Astrocyte (in vitro differentiated cells and primary cell): ENCODE data around the gene GRIK3. TPM values are rescaled to one million over a fixed set of nuclear protein-coding genes. Genes with fewer than 3 reads are reported as not detected.

ENCODE experiments used
- DNase-seq: peaks from one replicate; pipeline ENCODE4 v3.0.0-alpha.2; 2010; ENCODE audit warnings: low read depth
- FAIRE-seq: peaks from 2 replicates; lab custom pipeline; 2011; peaks lifted over from hg19 to GRCh38; lab: Jason Lieb, UNC
- H2AFZ ChIP-seq: 2 replicates; pipeline ENCODE4 v1.6.0; 2012; ENCODE audit warnings: low read depth, low read length, inconsistent platforms
- H3K27ac ChIP-seq: 2 replicates; pipeline ENCODE4 v1.5.1; 2011; ENCODE audit warnings: low read depth, low read length, inconsistent platforms
- H3K27me3 ChIP-seq: 2 replicates; pipeline ENCODE4 v1.6.0; 2011; ENCODE audit warnings: low read length, inconsistent platforms; ENCODE audit not compliant: insufficient read depth
- H3K36me3 ChIP-seq: 2 replicates; pipeline ENCODE4 v1.5.1; 2011; ENCODE audit warnings: low read length, inconsistent platforms; ENCODE audit not compliant: insufficient read depth
- H3K4me1 ChIP-seq: 2 replicates; pipeline ENCODE4 v1.5.1; 2011; ENCODE audit warnings: low read length, inconsistent platforms; ENCODE audit not compliant: insufficient read depth
- H3K4me2 ChIP-seq: 2 replicates; pipeline ENCODE4 v1.6.0; 2012; ENCODE audit warnings: low read length, inconsistent platforms
- H3K4me3 ChIP-seq: 2 replicates; pipeline ENCODE4 v1.5.1; 2011; ENCODE audit warnings: low read depth, mild to moderate bottlenecking, low read length, inconsistent platforms; ENCODE audit not compliant: insufficient read depth
- H3K79me2 ChIP-seq: 2 replicates; pipeline ENCODE4 v1.6.0; 2012; ENCODE audit warnings: mild to moderate bottlenecking, low read length, inconsistent platforms; ENCODE audit not compliant: insufficient read depth
- H3K9ac ChIP-seq: 2 replicates; pipeline ENCODE4 v1.6.0; 2012; ENCODE audit warnings: mild to moderate bottlenecking, low read length, inconsistent platforms
- H3K9me3 ChIP-seq: 2 replicates; pipeline ENCODE4 v1.5.1; 2012; ENCODE audit warnings: low read depth, mild to moderate bottlenecking, low read length, inconsistent platforms; ENCODE audit not compliant: insufficient read depth
- H4K20me1 ChIP-seq: 2 replicates; pipeline ENCODE4 v1.6.0; 2012; ENCODE audit warnings: low read length, inconsistent platforms; ENCODE audit not compliant: insufficient read depth
- H3K27ac Mint-ChIP-seq: one replicate; pipeline ENCODE4 v1.8.0; 2021; ENCODE audit warnings: mild to moderate bottlenecking, mixed read lengths; ENCODE audit not compliant: unreplicated experiment
- H3K27me3 Mint-ChIP-seq: one replicate; pipeline ENCODE4 v1.8.0; 2021; ENCODE audit warnings: low read depth, mixed read lengths; ENCODE audit not compliant: unreplicated experiment
- H3K36me3 Mint-ChIP-seq: one replicate; pipeline ENCODE4 v1.8.0; 2021; ENCODE audit warnings: low read depth, mixed read lengths; ENCODE audit not compliant: unreplicated experiment
- H3K4me1 Mint-ChIP-seq: one replicate; pipeline ENCODE4 v1.8.0; 2021; ENCODE audit warnings: low read depth, mixed read lengths; ENCODE audit not compliant: unreplicated experiment
- H3K4me3 Mint-ChIP-seq: one replicate; pipeline ENCODE4 v1.8.0; 2021; ENCODE audit warnings: mild to moderate bottlenecking, moderate library complexity, mixed read lengths; ENCODE audit not compliant: unreplicated experiment
- H3K9me3 Mint-ChIP-seq: one replicate; pipeline ENCODE4 v1.8.0; 2021; ENCODE audit warnings: mild to moderate bottlenecking, mixed read lengths; ENCODE audit not compliant: unreplicated experiment
- CTCF ChIP-seq: IDR thresholded peaks from 2 replicates; pipeline ENCODE4 v1.5.1; 2011; ENCODE audit warnings: low read depth, mild to moderate bottlenecking, inconsistent platforms, low read length, moderate library complexity; ENCODE audit not compliant: insufficient read depth
- EZH2 ChIP-seq: IDR thresholded peaks from 2 replicates; pipeline ENCODE4 v1.6.1; 2012; ENCODE audit warnings: mild to moderate bottlenecking, low read length, inconsistent platforms; ENCODE audit not compliant: insufficient read depth
- total RNA-seq: library from RNA; stranded (reverse); gene quantifications from 2 replicates; pipeline ENCODE4 v1.2.1, GENCODE V29; 2021

Gene GRIK3
- total RNA-seq, 1 donor from 2014 or later, result 0.16 TPM

GRCh38 chr1:36822648-36823047, 211.7 kb downstream of the GRIK3 start:
- no peak overlapping the region for H3K4me3 ChIP-seq
- peaks cover 14% of the 10 kb centered on the region for H3K4me1 Mint-ChIP-seq
- no peak overlapping the region for H3K27ac Mint-ChIP-seq
- H3K9me3 Mint-ChIP-seq, result no peaks in the 10 kb centered on the region
- no peaks in the 10 kb centered on the region for H4K20me1 ChIP-seq
- H3K4me1 ChIP-seq, result no peaks in the 10 kb centered on the region
- H3K79me2 ChIP-seq, result no peaks in the 10 kb centered on the region
- FAIRE-seq, result no peak
- no peaks in the 10 kb centered on the region for H3K27me3 ChIP-seq
- no peak overlapping the region for H3K4me2 ChIP-seq
- no peaks in the 10 kb centered on the region for H3K36me3 ChIP-seq
- H3K4me3 Mint-ChIP-seq, result no peak overlapping the region
- H3K9ac ChIP-seq, result no peak overlapping the region
- no peaks in the 10 kb centered on the region for H3K36me3 Mint-ChIP-seq
- H2AFZ ChIP-seq, result no peak overlapping the region
- peaks cover 36% of the 10 kb centered on the region for H3K27me3 Mint-ChIP-seq
- H3K27ac ChIP-seq, result no peak overlapping the region
- no peaks in the 10 kb centered on the region for H3K9me3 ChIP-seq
- TF ChIP-seq CTCF (no peak), EZH2 (no peak)
- no peak for DNase-seq

GRCh38 chr1:36821386-36821785, 212.9 kb downstream of the GRIK3 start:
- Histone ChIP-seq H4K20me1 (no peaks in the 10 kb centered on the region), H2AFZ (no peak overlapping the region), H3K27ac (no peak overlapping the region), H3K4me3 (no peak overlapping the region), H3K9ac (no peak overlapping the region), H3K79me2 (no peaks in the 10 kb centered on the region), H3K4me2 (no peak overlapping the region), H3K4me1 (no peaks in the 10 kb centered on the region), H3K9me3 (no peaks in the 10 kb centered on the region), H3K27me3 (no peaks in the 10 kb centered on the region), H3K36me3 (no peaks in the 10 kb centered on the region)
- Mint-ChIP-seq H3K4me3 (no peak overlapping the region), H3K9me3 (no peaks in the 10 kb centered on the region), H3K4me1 (peaks cover 9% of the 10 kb centered on the region), H3K36me3 (no peaks in the 10 kb centered on the region), H3K27ac (no peak overlapping the region), H3K27me3 (peaks cover 47% of the 10 kb centered on the region)
- TF ChIP-seq CTCF (no peak), EZH2 (no peak)
- FAIRE-seq (no peak), DNase-seq (no peak)

- Histone ChIP-seq H3K36me3 (no peaks in the 10 kb centered on the region), H2AFZ (no peak overlapping the region), H3K27me3 (no peaks in the 10 kb centered on the region), H3K9ac (no peak overlapping the region), H3K27ac (no peak overlapping the region), H3K4me2 (no peak overlapping the region), H3K9me3 (no peaks in the 10 kb centered on the region), H3K4me1 (no peaks in the 10 kb centered on the region), H4K20me1 (no peaks in the 10 kb centered on the region), H3K4me3 (no peak overlapping the region), H3K79me2 (no peaks in the 10 kb centered on the region)
- DNase-seq (no peak), FAIRE-seq (no peak)
- Mint-ChIP-seq H3K4me3 (no peak overlapping the region), H3K27ac (no peak overlapping the region), H3K36me3 (no peaks in the 10 kb centered on the region), H3K27me3 (peaks cover 41% of the 10 kb centered on the region), H3K9me3 (no peaks in the 10 kb centered on the region), H3K4me1 (no peaks in the 10 kb centered on the region)
- TF ChIP-seq CTCF (no peak), EZH2 (no peak)
Measured at GRCh38 chr1:36818771-36819170, 215.5 kb downstream of the GRIK3 start.
